OCI-LY1 (cell line): ENCODE measurements around the gene KRTAP5-3.
"Not testable (repeated sequence)": the region's sequence is repeated elsewhere in the genome, so short reads cannot be mapped to it uniquely, and the experiment has no call there.

Source experiments
- EZH2 ChIP-seq: fragments of 200-600 bp; sonication (generic), shearing (Covaris generic); IDR thresholded peaks from 2 replicates; pipeline ENCODE4 v1.8.0; 2017; ENCODE audit warnings: borderline replicate concordance, mixed run types, mild to moderate bottlenecking, antibody characterized with exemption, low read length, moderate library complexity, mixed read lengths
- TF ChIP-seq, protein P1 (sequence below): fragments of 200-600 bp; sonication (generic), shearing (Covaris generic); IDR thresholded peaks from 2 replicates; pipeline ENCODE4 v1.5.1; 2017; ENCODE audit warnings: mild to moderate bottlenecking, antibody characterized with exemption, low read length, moderate library complexity, mixed read lengths

DNA sequence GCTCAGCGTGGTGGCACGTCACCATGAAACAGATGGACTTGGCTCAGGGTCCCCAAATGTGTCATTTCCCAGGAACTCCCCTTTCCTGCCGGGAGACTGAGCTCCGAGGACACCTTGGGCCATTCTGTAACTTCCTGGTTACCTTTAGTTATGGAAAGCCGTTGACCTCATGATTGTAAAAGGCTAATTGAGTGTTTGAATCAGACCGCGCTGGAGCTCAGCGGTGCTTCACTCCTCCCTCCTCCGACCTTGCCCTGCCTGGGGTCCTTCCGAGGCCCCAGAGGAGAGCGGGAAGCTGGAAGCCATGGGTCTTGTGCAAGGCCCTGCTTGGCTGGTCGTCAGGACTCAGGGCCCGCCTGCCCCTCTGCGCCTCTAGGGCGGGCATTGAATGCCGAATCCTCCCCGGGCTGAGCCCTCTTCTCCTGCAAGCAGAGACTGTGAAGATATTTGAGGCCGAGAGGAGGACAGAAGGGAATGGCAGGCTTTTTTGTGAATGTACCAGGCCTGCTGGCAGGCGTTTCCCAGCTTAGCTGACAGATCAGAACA, 11.6 kb downstream of the KRTAP5-3 start:
- TF ChIP-seq, protein P1, sequence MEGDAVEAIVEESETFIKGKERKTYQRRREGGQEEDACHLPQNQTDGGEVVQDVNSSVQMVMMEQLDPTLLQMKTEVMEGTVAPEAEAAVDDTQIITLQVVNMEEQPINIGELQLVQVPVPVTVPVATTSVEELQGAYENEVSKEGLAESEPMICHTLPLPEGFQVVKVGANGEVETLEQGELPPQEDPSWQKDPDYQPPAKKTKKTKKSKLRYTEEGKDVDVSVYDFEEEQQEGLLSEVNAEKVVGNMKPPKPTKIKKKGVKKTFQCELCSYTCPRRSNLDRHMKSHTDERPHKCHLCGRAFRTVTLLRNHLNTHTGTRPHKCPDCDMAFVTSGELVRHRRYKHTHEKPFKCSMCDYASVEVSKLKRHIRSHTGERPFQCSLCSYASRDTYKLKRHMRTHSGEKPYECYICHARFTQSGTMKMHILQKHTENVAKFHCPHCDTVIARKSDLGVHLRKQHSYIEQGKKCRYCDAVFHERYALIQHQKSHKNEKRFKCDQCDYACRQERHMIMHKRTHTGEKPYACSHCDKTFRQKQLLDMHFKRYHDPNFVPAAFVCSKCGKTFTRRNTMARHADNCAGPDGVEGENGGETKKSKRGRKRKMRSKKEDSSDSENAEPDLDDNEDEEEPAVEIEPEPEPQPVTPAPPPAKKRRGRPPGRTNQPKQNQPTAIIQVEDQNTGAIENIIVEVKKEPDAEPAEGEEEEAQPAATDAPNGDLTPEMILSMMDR = not testable (repeated sequence)
- TF ChIP-seq EZH2 = not testable (repeated sequence)
